ENCODE results near the gene TEKT1. TPM values are rescaled to one million over a fixed set of nuclear protein-coding genes. Genes with fewer than 3 reads are reported as not detected.

The TEKT1 gene
- total RNA-seq, 1 experiment from 2014 or later: not detected

- H3K9me3 Mint-ChIP-seq (ENCODE audit: unreplicated experiment): no peaks in the 10 kb centered on the region
- DNase-seq (ENCODE audit: unreplicated experiment): peak; percentile 75
- H3K27ac Mint-ChIP-seq (ENCODE audit: low read depth, unreplicated experiment): no peak overlapping the region
- ChIA-PET CTCF (interaction anchor here (0.6 to 4.1 kb wide), 4 partner anchors 17 to 1281 kb away, joined by 3 to 19 read pairs (median 4); no protein-coding TSS in a partner anchor), POLR2A (no interaction called here)
- H3K27me3 Mint-ChIP-seq (ENCODE audit: insufficient read depth, unreplicated experiment): no peaks in the 10 kb centered on the region
- no TSS peak for BruUV-seq (replicated peaks)
- H3K4me3 Mint-ChIP-seq (ENCODE audit: unreplicated experiment): no peak overlapping the region
- H3K36me3 Mint-ChIP-seq (ENCODE audit: insufficient read depth, unreplicated experiment): peaks cover 15% of the 10 kb centered on the region
- intact Hi-C loops (cut with micrococcal nuclease): no loop called here
- peaks cover 29% of the 10 kb centered on the region for H3K4me1 Mint-ChIP-seq (ENCODE audit: insufficient read depth, unreplicated experiment)
- TF ChIP-seq CTCF (IDR thresholded peaks at IDR 0.05; ENCODE audit: unreplicated experiment): no peak
These were observed 39.3 kb upstream of the TEKT1 start for GRCh38 chr17:6870841-6871240.

GRCh38 chr17:6868582-6868981 lies 37.1 kb upstream of the TEKT1 start:
- Mint-ChIP-seq H3K27me3 (ENCODE audit: insufficient read depth, unreplicated experiment) (no peaks in the 10 kb centered on the region), H3K36me3 (ENCODE audit: insufficient read depth, unreplicated experiment) (peaks cover 15% of the 10 kb centered on the region), H3K4me1 (ENCODE audit: insufficient read depth, unreplicated experiment) (peaks cover 29% of the 10 kb centered on the region), H3K27ac (ENCODE audit: low read depth, unreplicated experiment) (peak overlapping the region; percentile 76), H3K9me3 (ENCODE audit: unreplicated experiment) (no peaks in the 10 kb centered on the region), H3K4me3 (ENCODE audit: unreplicated experiment) (no peak overlapping the region)
- intact Hi-C loops (cut with micrococcal nuclease): no loop called here
- ChIA-PET POLR2A (interaction anchor here (0.6 to 4.2 kb wide), 11 partner anchors 14 to 447 kb away, joined by 3 to 35 read pairs (median 3); partner anchors contain the start of genes GPS2, KIAA0753, RNASEK and SLC16A13), CTCF (interaction anchor here (0.8 to 4.1 kb wide), 5 partner anchors 15 to 153 kb away, joined by 3 to 19 read pairs (median 4); no protein-coding TSS in a partner anchor)
- no peak for TF ChIP-seq CTCF (IDR thresholded peaks at IDR 0.05; ENCODE audit: unreplicated experiment)
- peak; percentile 81 for DNase-seq (ENCODE audit: unreplicated experiment)
- no TSS peak for BruUV-seq (replicated peaks)

GRCh38 chr17:6867849-6868248 lies 36.3 kb upstream of the TEKT1 start:
- POLR2A ChIA-PET: interaction anchor here (0.6 to 4.2 kb wide), 10 partner anchors 14 to 447 kb away, joined by 3 to 35 read pairs (median 3); partner anchors contain the start of genes GPS2, KIAA0753, RNASEK and SLC16A13
- peaks cover 31% of the 10 kb centered on the region for H3K4me1 Mint-ChIP-seq (ENCODE audit: insufficient read depth, unreplicated experiment)
- no TSS peak for BruUV-seq (replicated peaks)
- TF ChIP-seq CTCF (IDR thresholded peaks at IDR 0.05; ENCODE audit: unreplicated experiment): no peak
- no peak overlapping the region for H3K4me3 Mint-ChIP-seq (ENCODE audit: unreplicated experiment)
- H3K27me3 Mint-ChIP-seq (ENCODE audit: insufficient read depth, unreplicated experiment): no peaks in the 10 kb centered on the region
- CTCF ChIA-PET: interaction anchor here (0.7 to 4.1 kb wide), 6 partner anchors 8 to 154 kb away, joined by 3 to 19 read pairs (median 4); no protein-coding TSS in a partner anchor
- intact Hi-C loops (cut with micrococcal nuclease): no loop called here
- peaks cover 11% of the 10 kb centered on the region for H3K36me3 Mint-ChIP-seq (ENCODE audit: insufficient read depth, unreplicated experiment)
- H3K27ac Mint-ChIP-seq (ENCODE audit: low read depth, unreplicated experiment): peak overlapping the region; percentile 76
- no peak for DNase-seq (ENCODE audit: unreplicated experiment)
- no peaks in the 10 kb centered on the region for H3K9me3 Mint-ChIP-seq (ENCODE audit: unreplicated experiment)

- no TSS peak for BruUV-seq (replicated peaks)
- Mint-ChIP-seq H3K4me1 (ENCODE audit: insufficient read depth, unreplicated experiment) (peaks cover 10% of the 10 kb centered on the region), H3K27me3 (ENCODE audit: insufficient read depth, unreplicated experiment) (no peaks in the 10 kb centered on the region), H3K9me3 (ENCODE audit: unreplicated experiment) (no peaks in the 10 kb centered on the region), H3K4me3 (ENCODE audit: unreplicated experiment) (no peak overlapping the region), H3K27ac (ENCODE audit: low read depth, unreplicated experiment) (no peak overlapping the region), H3K36me3 (ENCODE audit: insufficient read depth, unreplicated experiment) (peaks cover 18% of the 10 kb centered on the region)
- no peak for TF ChIP-seq CTCF (IDR thresholded peaks at IDR 0.05; ENCODE audit: unreplicated experiment)
- ChIA-PET CTCF (interaction anchor here (0.7 to 2.2 kb wide), 3 partner anchors 10 to 287 kb away, joined by 3 to 7 read pairs (median 6); no protein-coding TSS in a partner anchor), POLR2A (interaction anchor here (0.7 to 2.6 kb wide), 2 partner anchors 9 to 160 kb away, joined by 3 to 13 read pairs; no protein-coding TSS in a partner anchor)
- intact Hi-C loops (cut with micrococcal nuclease): no loop called here
- peak; percentile 66 for DNase-seq (ENCODE audit: unreplicated experiment)
These were observed 31.3 kb upstream of the TEKT1 start for GRCh38 chr17:6862825-6863224.
